CD4-positive, alpha-beta T cell treated with Interferon gamma for 1 hour (primary cell): ENCODE data around the gene HNRNPA2B1.
"Not testable (repeated sequence)": the region's sequence is repeated elsewhere in the genome, so short reads cannot be mapped to it uniquely, and the experiment has no call there.

Experiments used
- DNase-seq: peaks from one replicate; pipeline ENCODE4 v3.0.0-alpha.2; 2020

Gene HNRNPA2B1

GRCh38 chr7:26183545-26184280 lies 16.8 kb downstream of the HNRNPA2B1 start:
- DNase-seq = no peak

DNA sequence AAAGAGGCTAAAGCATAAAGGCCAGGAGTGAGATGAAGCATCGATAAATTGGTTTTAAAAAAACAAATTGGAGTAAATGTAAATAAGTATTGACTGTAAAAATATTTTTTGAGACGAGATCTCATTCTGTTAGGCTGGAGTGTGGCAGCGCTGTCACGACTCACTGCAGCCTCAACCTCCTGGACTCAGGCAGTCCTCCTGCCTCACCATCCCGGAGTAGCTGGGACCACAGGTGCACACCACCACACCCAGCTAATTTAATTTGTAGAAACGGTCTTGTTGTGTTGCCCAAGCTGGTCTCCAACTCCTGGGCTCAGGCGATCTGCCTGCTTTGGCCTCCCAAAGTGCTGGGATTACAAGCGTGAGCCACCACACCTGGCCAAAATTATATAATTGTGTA lies 17.8 kb downstream of the HNRNPA2B1 start:
- no peak for DNase-seq

GRCh38 chr7:26182283-26182682 lies 18.3 kb downstream of the HNRNPA2B1 start:
- no peak for DNase-seq

GRCh38 chr7:26181474-26182227 lies 18.9 kb downstream of the HNRNPA2B1 start:
- no peak for DNase-seq

DNA sequence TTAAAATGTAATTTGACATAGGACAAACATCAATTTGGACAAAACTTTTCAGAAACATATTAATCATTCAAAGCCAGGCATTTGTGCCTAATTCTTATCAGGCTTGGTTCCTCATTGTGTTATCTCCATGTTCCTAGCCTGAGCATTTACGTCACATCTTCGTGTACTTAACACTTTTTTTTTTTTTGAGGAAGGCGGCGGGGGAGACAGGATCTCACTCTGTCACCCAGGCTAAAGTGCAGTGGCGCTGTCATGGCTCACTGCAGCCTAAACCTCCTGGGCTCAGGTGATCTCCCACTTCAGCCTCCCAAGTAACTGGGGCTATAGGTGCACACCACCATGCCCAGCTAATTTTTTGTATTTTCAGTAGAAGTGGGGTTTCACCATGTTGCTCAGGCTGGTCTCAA lies 19.8 kb downstream of the HNRNPA2B1 start:
- DNase-seq = no peak

- no peak for DNase-seq
Measured at GRCh38 chr7:26179826-26180497, 20.6 kb downstream of the HNRNPA2B1 start.

- no peak for DNase-seq
Measured at GRCh38 chr7:26179422-26179821, 21.1 kb downstream of the HNRNPA2B1 start.

DNA sequence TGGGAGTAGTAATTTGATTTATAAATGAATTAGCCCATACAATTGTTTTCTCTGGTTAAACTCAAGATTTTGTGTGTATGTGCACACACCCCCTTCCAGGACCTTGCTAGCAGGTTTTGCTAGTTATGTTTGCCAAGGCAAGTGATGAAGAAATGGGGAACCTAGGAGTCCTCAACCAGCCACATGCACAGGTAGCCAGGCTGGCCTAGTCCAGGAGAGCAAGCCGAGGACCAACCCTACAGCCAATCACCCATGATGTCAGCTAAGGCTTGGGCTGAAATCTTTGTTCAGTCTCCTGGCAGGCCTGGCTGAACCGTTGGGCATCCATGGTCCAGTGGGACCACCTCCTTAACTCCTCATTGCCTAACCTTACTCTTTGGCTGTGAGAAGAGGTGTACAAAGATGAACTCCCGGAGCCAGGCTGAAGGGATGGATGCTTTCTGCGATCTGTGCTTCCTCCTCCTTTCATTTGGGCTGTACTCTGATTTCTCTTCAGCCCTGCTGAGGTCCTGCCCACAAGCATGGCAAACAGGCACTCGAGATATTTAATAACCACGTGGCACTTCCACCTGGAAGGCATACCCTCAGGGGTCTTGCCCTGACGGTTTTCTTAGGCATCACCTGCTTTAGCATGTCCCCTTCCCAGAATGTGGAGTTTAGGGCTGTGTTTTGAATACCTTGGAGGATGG lies 22.1 kb downstream of the HNRNPA2B1 start:
- DNase-seq = no peak

GRCh38 chr7:26177269-26177668 lies 23.3 kb downstream of the HNRNPA2B1 start:
- DNase-seq = not testable (repeated sequence)

GRCh38 chr7:26176696-26177095 lies 23.9 kb downstream of the HNRNPA2B1 start:
- DNase-seq = not testable (repeated sequence)

DNA sequence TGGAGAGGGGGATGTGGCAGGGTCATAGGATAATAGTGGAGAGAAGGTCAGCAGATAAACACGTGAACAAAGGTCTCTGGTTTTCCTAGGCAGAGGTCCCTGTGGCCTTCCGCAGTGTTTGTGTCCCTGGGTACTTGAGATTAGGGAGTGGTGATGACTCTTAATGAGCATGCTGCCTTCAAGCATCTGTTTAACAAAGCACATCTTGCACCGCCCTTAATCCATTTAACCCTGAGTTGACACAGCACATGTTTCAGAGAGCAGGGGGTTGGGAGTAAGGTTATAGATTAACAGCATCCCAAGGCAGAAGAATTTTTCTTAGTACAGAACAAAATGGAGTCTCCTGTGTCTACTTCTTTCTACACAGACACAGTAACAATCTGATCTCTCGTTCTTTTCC lies 24.6 kb downstream of the HNRNPA2B1 start:
- not testable (repeated sequence) for DNase-seq

GRCh38 chr7:26172048-26172447 lies 28.5 kb downstream of the HNRNPA2B1 start:
- DNase-seq = no peak

- DNase-seq = no peak
Measured at GRCh38 chr7:26171601-26172000, 28.9 kb downstream of the HNRNPA2B1 start.

DNA sequence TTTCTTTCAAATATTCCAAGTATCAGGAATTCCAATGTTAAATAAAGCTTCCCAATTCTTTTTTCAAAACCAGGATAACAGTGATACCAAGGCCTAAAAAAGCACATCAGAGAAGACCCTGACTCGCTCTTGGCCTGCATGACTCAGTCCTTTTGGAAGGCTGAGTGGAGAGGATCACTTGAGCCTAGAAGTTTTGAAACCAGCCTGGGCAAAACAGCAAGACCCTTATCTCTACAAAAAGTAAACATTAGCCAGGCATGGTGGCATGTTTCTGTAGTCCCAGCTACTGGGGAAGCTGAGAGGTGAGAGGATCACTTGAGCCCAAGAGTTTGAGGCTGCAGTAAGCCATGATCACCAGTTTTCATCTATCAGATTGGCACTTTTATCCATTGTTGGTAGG lies 29.9 kb downstream of the HNRNPA2B1 start:
- DNase-seq = no peak

DNA sequence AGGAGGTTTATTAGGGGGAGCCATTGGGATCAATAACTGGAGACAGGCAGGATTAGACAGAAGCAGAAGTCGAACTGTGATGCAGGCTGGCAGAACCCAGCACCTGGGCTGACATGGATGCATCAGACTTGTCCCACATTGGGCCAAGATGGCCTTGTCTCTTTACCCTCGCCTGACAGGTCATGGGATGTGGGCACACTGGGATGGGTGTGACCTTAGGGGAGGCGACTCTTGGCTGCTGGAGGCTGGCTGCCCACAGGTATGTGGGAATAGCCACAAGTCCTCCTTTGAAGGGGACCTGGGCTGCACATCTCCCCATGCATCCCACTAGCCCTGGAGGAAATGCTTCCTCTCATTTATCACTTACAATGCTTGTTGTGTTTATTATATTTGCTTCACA lies 31.3 kb downstream of the HNRNPA2B1 start:
- DNase-seq = no peak

DNA sequence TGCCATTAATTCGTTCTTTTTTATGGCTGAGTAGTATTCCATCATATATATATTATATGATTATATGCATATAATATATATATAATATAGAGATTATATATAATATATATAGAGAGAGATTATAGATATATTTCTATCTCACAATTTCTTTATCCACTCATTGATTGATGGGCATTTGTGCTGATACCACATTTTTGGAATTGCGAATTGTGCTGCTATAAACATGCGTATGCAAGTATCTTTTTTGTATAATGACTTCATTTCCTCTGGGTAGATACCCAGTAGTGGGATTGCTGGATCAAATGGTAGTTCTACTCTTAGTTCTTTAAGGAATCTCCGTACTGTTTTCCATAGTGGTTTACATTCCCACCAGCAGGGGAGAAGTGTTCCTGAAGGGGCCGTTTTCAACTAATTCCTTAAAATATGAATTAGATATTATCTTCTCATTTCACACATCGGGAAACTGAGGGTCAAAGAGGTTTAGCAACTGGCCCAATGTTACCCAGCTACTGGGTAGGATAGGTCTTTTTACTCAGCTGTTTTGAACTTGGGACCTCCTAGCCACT lies 32.0 kb downstream of the HNRNPA2B1 start:
- no peak for DNase-seq

DNA sequence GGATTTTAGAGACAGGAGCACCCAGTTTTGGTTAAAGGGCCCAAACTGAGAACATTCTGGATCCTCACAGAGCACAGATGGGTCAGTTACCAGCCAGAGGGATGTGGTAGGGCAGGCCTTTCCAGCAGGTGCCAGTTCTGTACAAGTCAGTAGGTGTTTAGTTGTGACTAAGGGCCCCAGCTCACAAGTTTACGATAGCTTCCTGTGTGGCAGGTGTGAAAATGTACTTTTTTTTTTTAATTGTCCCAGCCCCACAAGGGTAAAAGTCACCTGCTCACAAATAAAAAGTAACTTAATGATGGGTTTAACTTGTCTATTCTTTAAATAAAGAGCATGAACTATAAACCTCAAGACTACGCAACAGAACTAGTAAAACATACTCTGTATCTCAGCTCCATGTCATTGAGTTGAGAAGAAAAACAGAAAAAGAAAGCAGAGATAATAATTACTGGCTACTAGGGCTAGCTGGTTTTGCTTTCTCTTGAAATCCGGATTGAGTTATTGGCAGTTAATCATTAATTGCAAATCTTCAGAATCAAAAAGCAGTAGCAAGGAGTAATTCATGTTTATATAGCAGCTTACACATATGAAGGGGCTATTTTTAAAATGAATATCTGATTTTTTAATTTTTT lies 33.1 kb downstream of the HNRNPA2B1 start:
- no peak for DNase-seq

DNA sequence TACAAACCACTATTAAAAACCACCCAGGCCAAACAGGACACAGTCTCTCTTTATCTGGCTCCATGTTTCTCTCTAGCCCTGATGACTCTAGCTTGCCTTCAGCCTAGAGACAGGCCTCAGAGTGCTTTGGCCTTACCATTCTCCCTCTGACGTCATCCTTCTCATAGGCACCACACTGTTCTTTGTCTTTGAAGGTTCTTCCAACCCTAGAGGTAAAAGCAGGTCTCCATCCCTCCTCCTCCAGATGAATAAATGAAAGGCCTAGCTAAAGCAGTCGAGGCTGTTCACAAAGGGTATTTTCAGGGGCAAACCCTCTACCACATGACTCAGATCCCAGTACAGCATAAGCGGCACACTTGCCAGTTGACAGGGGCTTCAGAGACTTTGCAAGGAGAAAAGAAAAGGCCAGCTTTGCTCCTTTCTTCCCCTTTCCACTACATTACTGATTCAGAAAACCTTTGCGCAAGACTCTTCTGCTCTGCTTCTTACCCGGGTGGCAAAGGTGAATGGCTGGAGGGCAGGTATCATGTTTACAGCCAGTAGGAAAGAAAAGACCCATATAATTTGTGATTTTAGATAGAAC lies 33.8 kb downstream of the HNRNPA2B1 start:
- DNase-seq = no peak

- no peak for DNase-seq
Measured at GRCh38 chr7:26165950-26166683, 34.4 kb downstream of the HNRNPA2B1 start.

GRCh38 chr7:26163804-26164203 lies 36.7 kb downstream of the HNRNPA2B1 start:
- DNase-seq = not testable (repeated sequence)

DNA sequence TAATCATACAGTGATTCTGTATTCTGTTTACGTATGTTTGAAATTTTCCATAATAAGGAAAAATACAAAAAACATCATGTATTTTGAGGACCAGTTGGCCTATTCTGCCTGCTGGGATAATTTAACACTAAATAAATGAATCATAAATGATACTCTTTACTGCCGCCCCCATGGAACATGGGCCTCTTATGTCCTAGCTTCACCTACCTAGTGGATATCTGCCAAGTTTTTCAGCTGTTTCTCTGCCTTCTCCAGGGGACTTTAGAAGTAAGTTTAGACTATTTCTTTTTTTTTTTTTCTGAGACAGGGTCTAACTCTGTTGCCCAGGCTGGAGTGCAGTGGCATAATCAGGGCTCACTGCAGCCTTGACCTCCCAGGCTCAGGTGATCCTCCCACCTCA lies 38.1 kb downstream of the HNRNPA2B1 start:
- DNase-seq = no peak
